Measurements from ENCODE around the gene OMA1.

GRCh38 chr1:58592522-58593134 is 46.1 kb upstream of the OMA1 start:
- TF ChIP-seq CTCF (IDR thresholded peaks at IDR 0.05; ENCODE audit: low read depth, low read length, poor library complexity, severe bottlenecking) (no peak), EZH2phosphoT487 (IDR thresholded peaks at IDR 0.05; ENCODE audit: borderline replicate concordance, low read length) (no peak)
